ENCODE data around the gene ANKRD65.
A peak's percentile ranks its signal among the peaks of the same experiment; 100 is the strongest.
"Not testable (repeated sequence)": the region's sequence is repeated elsewhere in the genome, so short reads cannot be mapped to it uniquely, and the experiment has no call there.

The ANKRD65 gene

GRCh38 chr1:1411626-1412025 lies 9.4 kb downstream of the ANKRD65 start:
- no peak for TF ChIP-seq CTCF (IDR thresholded peaks at IDR 0.05; ENCODE audit: insufficient read depth, low read depth, low read length, missing control alignments)
- no peak overlapping the region for H3K4me3 ChIP-seq (ENCODE audit: low read depth, low read length)
- DNase-seq (ENCODE audit: low read depth), result no peak

- DNase-seq (ENCODE audit: low read depth); H3K4me3 ChIP-seq (ENCODE audit: low read depth, low read length): not testable (repeated sequence)
Measured at GRCh38 chr1:1410238-1410637, 10.8 kb downstream of the ANKRD65 start.

- no peak for TF ChIP-seq CTCF (IDR thresholded peaks at IDR 0.05; ENCODE audit: insufficient read depth, low read depth, low read length, missing control alignments)
- DNase-seq (ENCODE audit: low read depth), result peak; percentile 63
Measured at GRCh38 chr1:1407636-1408318, 13.3 kb downstream of the ANKRD65 start.

GRCh38 chr1:1406821-1407635 lies 14.0 kb downstream of the ANKRD65 start, which contains the start of gene MRPL20:
Gene MRPL20 (minus strand): TSS chr1:1407293. CDS start chr1:1407217, 76 bp downstream.
- peak within 1 kb of the TSS; percentile 78 for H3K4me3 ChIP-seq (ENCODE audit: low read depth, low read length)
- DNase-seq (ENCODE audit: low read depth), result peak; percentile 97
- TF ChIP-seq CTCF (IDR thresholded peaks at IDR 0.05; ENCODE audit: insufficient read depth, low read depth, low read length, missing control alignments), result no peak

More at GRCh38 chr1:1407636-1408318, 13.3 kb downstream of the ANKRD65 start:
- peak overlapping the region; percentile 78 for H3K4me3 ChIP-seq (ENCODE audit: low read depth, low read length)

GRCh38 chr1:1406101-1406820 lies 14.8 kb downstream of the ANKRD65 start:
- TF ChIP-seq CTCF (IDR thresholded peaks at IDR 0.05; ENCODE audit: insufficient read depth, low read depth, low read length, missing control alignments), result no peak
- H3K4me3 ChIP-seq (ENCODE audit: low read depth, low read length), result peak overlapping the region; percentile 78
- peak; percentile 44 for DNase-seq (ENCODE audit: low read depth)

GRCh38 chr1:1403653-1404052 lies 17.4 kb downstream of the ANKRD65 start:
- H3K4me3 ChIP-seq (ENCODE audit: low read depth, low read length), result no peak overlapping the region
- no peak for DNase-seq (ENCODE audit: low read depth)
- TF ChIP-seq CTCF (IDR thresholded peaks at IDR 0.05; ENCODE audit: insufficient read depth, low read depth, low read length, missing control alignments), result no peak

GRCh38 chr1:1402901-1403392 lies 18.1 kb downstream of the ANKRD65 start:
- H3K4me3 ChIP-seq (ENCODE audit: low read depth, low read length); DNase-seq (ENCODE audit: low read depth): not testable (repeated sequence)

All from GM12865 (cell line).